Measurements from ENCODE around the gene LY9. TPM values are rescaled to one million over a fixed set of nuclear protein-coding genes. Genes with fewer than 3 reads are reported as not detected.
"Not testable (repeated sequence)": the region's sequence is repeated elsewhere in the genome, so short reads cannot be mapped to it uniquely, and the experiment has no call there.

The LY9 gene
- total RNA-seq, 1 donor from 2014 or later, result not detected

DNA sequence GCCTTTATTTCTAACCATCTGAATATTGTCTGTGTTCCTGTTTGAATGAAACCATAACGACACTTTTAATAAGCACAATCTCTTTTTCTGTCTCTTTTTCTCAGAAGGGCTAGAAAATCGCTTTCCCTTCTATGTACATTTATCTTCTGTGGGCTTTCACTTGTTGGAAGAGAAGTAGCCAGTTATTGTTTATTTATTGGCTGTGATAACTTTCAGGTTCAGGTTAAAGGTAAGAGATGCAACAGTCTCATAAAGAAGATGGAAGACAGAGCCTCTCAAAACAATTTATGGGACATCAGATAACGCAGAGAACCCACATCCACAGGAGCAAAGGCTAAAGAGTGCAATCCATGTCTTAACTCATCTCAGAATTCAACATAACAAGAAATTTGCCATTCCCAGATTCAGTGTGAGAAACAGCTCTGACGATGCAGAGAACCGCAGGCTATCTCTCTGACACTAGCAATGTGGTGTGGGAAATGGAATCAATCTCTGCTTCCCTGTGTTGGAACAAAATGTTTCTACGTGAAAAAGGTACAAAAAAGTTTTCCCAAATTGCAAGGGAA is 70.8 kb downstream of the LY9 start:
- H3K9me3 Mint-ChIP-seq (ENCODE audit: unreplicated experiment), result no peaks in the 10 kb centered on the region
- DNase-seq, result no peak
- peaks cover 2% of the 10 kb centered on the region for H3K27me3 Mint-ChIP-seq (ENCODE audit: unreplicated experiment)
- H3K36me3 Mint-ChIP-seq (ENCODE audit: unreplicated experiment), result no peaks in the 10 kb centered on the region
- H3K27ac Mint-ChIP-seq (ENCODE audit: unreplicated experiment), result no peak overlapping the region
- H3K4me1 Mint-ChIP-seq (ENCODE audit: low read depth, unreplicated experiment), result no peaks in the 10 kb centered on the region
- TF ChIP-seq, protein P1, sequence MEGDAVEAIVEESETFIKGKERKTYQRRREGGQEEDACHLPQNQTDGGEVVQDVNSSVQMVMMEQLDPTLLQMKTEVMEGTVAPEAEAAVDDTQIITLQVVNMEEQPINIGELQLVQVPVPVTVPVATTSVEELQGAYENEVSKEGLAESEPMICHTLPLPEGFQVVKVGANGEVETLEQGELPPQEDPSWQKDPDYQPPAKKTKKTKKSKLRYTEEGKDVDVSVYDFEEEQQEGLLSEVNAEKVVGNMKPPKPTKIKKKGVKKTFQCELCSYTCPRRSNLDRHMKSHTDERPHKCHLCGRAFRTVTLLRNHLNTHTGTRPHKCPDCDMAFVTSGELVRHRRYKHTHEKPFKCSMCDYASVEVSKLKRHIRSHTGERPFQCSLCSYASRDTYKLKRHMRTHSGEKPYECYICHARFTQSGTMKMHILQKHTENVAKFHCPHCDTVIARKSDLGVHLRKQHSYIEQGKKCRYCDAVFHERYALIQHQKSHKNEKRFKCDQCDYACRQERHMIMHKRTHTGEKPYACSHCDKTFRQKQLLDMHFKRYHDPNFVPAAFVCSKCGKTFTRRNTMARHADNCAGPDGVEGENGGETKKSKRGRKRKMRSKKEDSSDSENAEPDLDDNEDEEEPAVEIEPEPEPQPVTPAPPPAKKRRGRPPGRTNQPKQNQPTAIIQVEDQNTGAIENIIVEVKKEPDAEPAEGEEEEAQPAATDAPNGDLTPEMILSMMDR (IDR thresholded peaks at IDR 0.05; ENCODE audit: partially characterized antibody, unreplicated experiment), result no peak
- H3K4me3 Mint-ChIP-seq (ENCODE audit: unreplicated experiment), result no peak overlapping the region

DNA sequence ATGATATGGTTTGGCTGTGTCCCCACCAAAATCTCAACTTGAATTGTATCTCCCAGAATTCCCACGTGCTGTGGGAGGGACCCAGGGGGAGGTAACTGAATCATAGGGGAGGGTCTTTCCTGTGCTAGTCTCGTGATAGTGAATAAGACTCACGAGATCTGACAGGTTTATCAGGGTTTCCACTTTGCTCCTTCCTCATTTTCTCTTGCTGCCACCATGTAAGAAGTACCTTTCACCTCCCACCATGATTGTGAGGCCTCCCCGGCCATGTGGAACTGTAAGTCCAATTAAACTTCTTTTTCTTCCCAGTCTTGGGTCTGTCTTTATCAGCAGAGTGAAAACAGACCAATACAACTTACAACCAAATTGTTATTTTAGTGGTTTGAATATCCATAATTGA is 71.7 kb downstream of the LY9 start:
- H3K27me3 Mint-ChIP-seq (ENCODE audit: unreplicated experiment); H3K4me3 Mint-ChIP-seq (ENCODE audit: unreplicated experiment); H3K36me3 Mint-ChIP-seq (ENCODE audit: unreplicated experiment); H3K9me3 Mint-ChIP-seq (ENCODE audit: unreplicated experiment); H3K4me1 Mint-ChIP-seq (ENCODE audit: low read depth, unreplicated experiment); DNase-seq; H3K27ac Mint-ChIP-seq (ENCODE audit: unreplicated experiment): not testable (repeated sequence)

DNA sequence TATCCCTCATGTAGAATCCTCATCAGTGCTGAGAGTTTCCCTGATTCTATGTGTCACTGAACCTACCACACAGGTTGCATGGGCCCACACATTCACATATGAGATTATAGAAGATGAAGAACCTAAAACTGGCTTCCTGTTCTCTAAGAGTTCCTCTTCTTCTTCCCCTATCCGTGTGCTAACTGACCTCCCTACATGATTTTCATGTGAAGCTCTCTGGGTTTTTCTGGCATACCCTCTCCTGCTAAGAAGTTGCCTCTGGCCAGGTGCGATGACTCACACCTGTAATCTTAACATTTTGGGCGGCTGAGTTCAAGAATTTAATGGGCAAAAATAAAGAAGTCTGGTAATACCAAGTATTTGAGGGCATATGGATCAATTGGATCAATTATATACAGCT is 72.2 kb downstream of the LY9 start:
- no peaks in the 10 kb centered on the region for H3K36me3 Mint-ChIP-seq (ENCODE audit: unreplicated experiment)
- no peak for DNase-seq
- H3K4me3 Mint-ChIP-seq (ENCODE audit: unreplicated experiment), result no peak overlapping the region
- TF ChIP-seq, protein P1 (IDR thresholded peaks at IDR 0.05; ENCODE audit: partially characterized antibody, unreplicated experiment), result no peak
- no peaks in the 10 kb centered on the region for H3K4me1 Mint-ChIP-seq (ENCODE audit: low read depth, unreplicated experiment)
- no peaks in the 10 kb centered on the region for H3K9me3 Mint-ChIP-seq (ENCODE audit: unreplicated experiment)
- H3K27ac Mint-ChIP-seq (ENCODE audit: unreplicated experiment), result no peak overlapping the region
- peaks cover 2% of the 10 kb centered on the region for H3K27me3 Mint-ChIP-seq (ENCODE audit: unreplicated experiment)

DNA sequence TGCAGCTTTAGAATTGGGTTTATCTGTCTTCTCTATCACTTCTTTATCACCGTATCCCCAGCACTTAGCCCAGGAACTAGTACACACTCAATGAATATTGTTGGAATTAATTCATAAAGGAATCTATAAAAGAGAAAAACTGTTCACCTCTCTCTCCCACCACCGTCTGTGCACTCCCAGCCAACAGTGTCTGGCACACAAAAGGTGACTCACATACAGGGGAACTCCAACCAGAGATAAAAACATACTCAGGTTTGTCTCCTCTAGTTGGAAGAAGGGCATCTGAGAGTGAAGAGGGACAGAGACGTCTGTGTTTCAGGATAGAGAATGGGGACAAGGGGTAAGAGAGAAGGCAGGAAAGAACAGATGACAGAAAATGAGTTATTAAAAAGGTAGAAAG is 79.0 kb downstream of the LY9 start:
- no peaks in the 10 kb centered on the region for H3K4me1 Mint-ChIP-seq (ENCODE audit: low read depth, unreplicated experiment)
- DNase-seq, result no peak
- TF ChIP-seq, protein P1 (IDR thresholded peaks at IDR 0.05; ENCODE audit: partially characterized antibody, unreplicated experiment), result no peak
- no peaks in the 10 kb centered on the region for H3K36me3 Mint-ChIP-seq (ENCODE audit: unreplicated experiment)
- no peak overlapping the region for H3K27ac Mint-ChIP-seq (ENCODE audit: unreplicated experiment)
- no peaks in the 10 kb centered on the region for H3K27me3 Mint-ChIP-seq (ENCODE audit: unreplicated experiment)
- no peaks in the 10 kb centered on the region for H3K9me3 Mint-ChIP-seq (ENCODE audit: unreplicated experiment)
- no peak overlapping the region for H3K4me3 Mint-ChIP-seq (ENCODE audit: unreplicated experiment)

DNA sequence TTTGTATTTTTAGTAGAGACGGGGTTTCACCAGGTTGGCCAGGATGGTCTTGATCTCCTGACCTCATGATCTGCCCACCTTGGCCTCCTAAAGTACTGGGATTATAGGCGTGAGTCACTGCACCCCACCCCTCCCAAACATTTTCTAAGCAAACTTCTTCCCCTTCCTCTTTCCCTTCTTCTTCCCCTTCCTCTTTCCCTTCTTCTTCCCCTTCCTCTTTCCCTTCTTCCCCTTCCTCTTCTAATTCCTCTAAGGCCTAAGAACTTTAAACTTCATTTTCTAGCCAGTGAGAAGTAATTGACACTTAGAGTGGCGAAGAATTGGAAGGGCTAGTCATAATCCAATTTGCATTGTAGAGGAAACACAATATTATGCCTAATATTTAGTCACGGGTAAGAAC is 79.6 kb downstream of the LY9 start:
- H3K4me3 Mint-ChIP-seq (ENCODE audit: unreplicated experiment); H3K36me3 Mint-ChIP-seq (ENCODE audit: unreplicated experiment); H3K4me1 Mint-ChIP-seq (ENCODE audit: low read depth, unreplicated experiment); H3K27ac Mint-ChIP-seq (ENCODE audit: unreplicated experiment); H3K9me3 Mint-ChIP-seq (ENCODE audit: unreplicated experiment); H3K27me3 Mint-ChIP-seq (ENCODE audit: unreplicated experiment); DNase-seq: not testable (repeated sequence)

DNA sequence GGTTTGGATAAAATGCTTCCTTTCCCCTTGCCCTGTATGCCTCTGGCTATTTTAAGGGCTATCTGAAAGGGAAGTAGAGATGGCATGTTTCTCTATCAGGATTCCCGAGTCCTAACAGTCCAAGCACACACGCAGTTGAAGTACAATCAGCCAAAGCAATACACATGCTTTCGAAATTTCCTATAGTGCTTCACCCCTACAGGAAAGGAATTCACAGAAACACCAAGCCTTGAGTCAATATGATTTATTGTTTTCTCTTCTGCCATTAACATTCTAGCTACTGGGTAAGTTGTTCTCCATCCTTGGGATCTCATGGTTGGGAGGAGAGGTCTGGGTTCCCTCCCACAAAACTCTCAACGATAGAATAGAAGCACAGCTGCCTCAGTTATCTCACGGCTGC is 80.3 kb downstream of the LY9 start:
- Mint-ChIP-seq H3K36me3 (ENCODE audit: unreplicated experiment) (no peaks in the 10 kb centered on the region), H3K9me3 (ENCODE audit: unreplicated experiment) (no peaks in the 10 kb centered on the region), H3K4me1 (ENCODE audit: low read depth, unreplicated experiment) (no peaks in the 10 kb centered on the region), H3K27ac (ENCODE audit: unreplicated experiment) (no peak overlapping the region), H3K4me3 (ENCODE audit: unreplicated experiment) (no peak overlapping the region), H3K27me3 (ENCODE audit: unreplicated experiment) (no peaks in the 10 kb centered on the region)
- no peak for DNase-seq
- TF ChIP-seq, protein P1 (IDR thresholded peaks at IDR 0.05; ENCODE audit: partially characterized antibody, unreplicated experiment), result no peak

Data from glutamatergic neuron (in vitro differentiated cells).